Subcutaneous preadipocyte (primary cell): ENCODE results near the gene ARIH2. TPM values are rescaled to one million over a fixed set of nuclear protein-coding genes. Genes with fewer than 3 reads are reported as not detected.

Source experiments
- small RNA-seq: library from RNA; depleted of rRNA; stranded (forward); fragments of <200 nt; gene quantifications from one replicate; pipeline ENCODE3, GENCODE V24; 2012
- total RNA-seq: library from RNA; depleted of rRNA; stranded (reverse); fragments of >200 nt; gene quantifications from 2 replicates; pipeline ENCODE4 v1.2.3, GENCODE V29; 2012

ARIH2 gene
- 51.1 and 68.0 TPM in 2 replicates for total RNA-seq

GRCh38 chr3:48918388-48919214 lies at the start of gene ARIH2:
Gene ARIH2, plus strand, starts transcription at chr3:48918842. Its CDS starts 8,717 bp downstream, at chr3:48927559.

GRCh38 chr3:48898383-48899234 lies 20.0 kb upstream of the ARIH2 start, which contains the start of gene SLC25A20:
Gene SLC25A20, minus strand, starts transcription at chr3:48898882. Its CDS starts 88 bp downstream, at chr3:48898794.

GRCh38 chr3:48989796-48990635 lies 71.4 kb downstream of the ARIH2 start, which contains the start of gene P4HTM:
Gene P4HTM, plus strand, starts transcription at chr3:48990241. Its CDS starts 16 bp downstream, at chr3:48990257.

GRCh38 chr3:49007068-49007770 lies 88.6 kb downstream of the ARIH2 start, which contains the start of gene WDR6:
Gene WDR6, plus strand, starts transcription at chr3:49007391. Its CDS starts 41 bp downstream, at chr3:49007432.

GRCh38 chr3:49017971-49018706 lies 99.5 kb downstream of the ARIH2 start, which contains the start of gene DALRD3:
Gene DALRD3, minus strand, starts transcription at chr3:49018580. Its CDS starts 16 bp downstream, at chr3:49018564.

GRCh38 chr3:49021813-49022687 lies 103.4 kb downstream of the ARIH2 start, which contains the start of gene NDUFAF3:
Gene NDUFAF3, plus strand, starts transcription at chr3:49022121. Its CDS starts 24 bp downstream, at chr3:49022145.

GRCh38 chr3:49028673-49029562 lies 110.3 kb downstream of the ARIH2 start, which contains the start of gene IMPDH2:
Gene IMPDH2, minus strand, starts transcription at chr3:49029398. Its CDS starts 48 bp downstream, at chr3:49029350.

Small RNAs within 50 kb of the gene (small RNA-seq; reads per million reads assigned to genes)
- 18,047 reads per million, percentile 100 among the genes with 10 or more reads in this experiment for gene MIR191
- 653 reads per million, percentile 99 among the genes with 10 or more reads in this experiment for gene MIR425

Other genes with a start within 250 kb of the ARIH2 start
- 15.1 and 18.0 TPM in 2 replicates for gene NCKIPSD, start 232.9 kb upstream of the ARIH2 start, total RNA-seq
- gene IP6K2, start 201.6 kb upstream of the ARIH2 start, total RNA-seq, result 35.6 and 47.0 TPM in 2 replicates
- gene PRKAR2A, start 71.0 kb upstream of the ARIH2 start, total RNA-seq, result 35.6 and 57.3 TPM in 2 replicates
- gene SLC25A20, start 20.0 kb upstream of the ARIH2 start, total RNA-seq, result 9.9 and 12.9 TPM in 2 replicates
- 20.5 and 29.4 TPM in 2 replicates for gene P4HTM, start 71.4 kb downstream of the ARIH2 start, total RNA-seq
- gene WDR6, start 88.5 kb downstream of the ARIH2 start, total RNA-seq, result 58.4 and 62.4 TPM in 2 replicates
- gene DALRD3, start 99.7 kb downstream of the ARIH2 start, total RNA-seq, result 46.9 and 59.9 TPM in 2 replicates
- gene NDUFAF3, start 103.3 kb downstream of the ARIH2 start, total RNA-seq, result 42.8 and 47.8 TPM in 2 replicates
- 479 and 516 TPM in 2 replicates for gene IMPDH2, start 110.6 kb downstream of the ARIH2 start, total RNA-seq
- 109 and 145 TPM in 2 replicates for gene QRICH1, start 175.2 kb downstream of the ARIH2 start, total RNA-seq
- gene QARS1, start 185.9 kb downstream of the ARIH2 start, total RNA-seq, result 239 and 293 TPM in 2 replicates
- 32.0 and 41.1 TPM in 2 replicates for gene USP19, start 202.0 kb downstream of the ARIH2 start, total RNA-seq
- 193 and 231 TPM in 2 replicates for gene LAMB2, start 214.2 kb downstream of the ARIH2 start, total RNA-seq
- gene CCDC71, start 247.5 kb downstream of the ARIH2 start, total RNA-seq, result 23.1 and 24.6 TPM in 2 replicates